ENCODE measurements around the gene MYLK4.

MYLK4 gene

DNA sequence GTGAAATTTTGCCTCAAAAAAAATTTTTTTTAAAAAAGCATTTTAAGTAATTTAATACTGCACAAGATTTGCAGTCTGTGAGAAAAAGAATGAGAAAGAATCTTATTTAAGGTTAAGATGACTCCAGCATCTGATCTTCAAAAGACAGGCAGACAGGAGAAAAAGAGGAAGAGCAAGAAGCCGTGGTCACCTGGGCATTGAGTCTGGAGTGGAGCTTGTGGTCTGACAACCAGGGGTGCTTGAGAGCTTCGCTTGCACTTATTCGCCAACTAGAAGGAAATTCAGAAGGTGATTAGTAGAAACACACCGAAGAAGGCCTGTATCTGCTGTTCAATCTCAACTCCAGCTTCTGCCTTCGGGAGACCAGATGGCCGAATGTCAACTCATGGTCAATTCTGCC lies 75.9 kb downstream of the MYLK4 start:
- DNase-seq (ENCODE audit: low spot score), result no peak
- TF ChIP-seq, protein P1, sequence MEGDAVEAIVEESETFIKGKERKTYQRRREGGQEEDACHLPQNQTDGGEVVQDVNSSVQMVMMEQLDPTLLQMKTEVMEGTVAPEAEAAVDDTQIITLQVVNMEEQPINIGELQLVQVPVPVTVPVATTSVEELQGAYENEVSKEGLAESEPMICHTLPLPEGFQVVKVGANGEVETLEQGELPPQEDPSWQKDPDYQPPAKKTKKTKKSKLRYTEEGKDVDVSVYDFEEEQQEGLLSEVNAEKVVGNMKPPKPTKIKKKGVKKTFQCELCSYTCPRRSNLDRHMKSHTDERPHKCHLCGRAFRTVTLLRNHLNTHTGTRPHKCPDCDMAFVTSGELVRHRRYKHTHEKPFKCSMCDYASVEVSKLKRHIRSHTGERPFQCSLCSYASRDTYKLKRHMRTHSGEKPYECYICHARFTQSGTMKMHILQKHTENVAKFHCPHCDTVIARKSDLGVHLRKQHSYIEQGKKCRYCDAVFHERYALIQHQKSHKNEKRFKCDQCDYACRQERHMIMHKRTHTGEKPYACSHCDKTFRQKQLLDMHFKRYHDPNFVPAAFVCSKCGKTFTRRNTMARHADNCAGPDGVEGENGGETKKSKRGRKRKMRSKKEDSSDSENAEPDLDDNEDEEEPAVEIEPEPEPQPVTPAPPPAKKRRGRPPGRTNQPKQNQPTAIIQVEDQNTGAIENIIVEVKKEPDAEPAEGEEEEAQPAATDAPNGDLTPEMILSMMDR (IDR thresholded peaks at IDR 0.05; ENCODE audit: borderline replicate concordance, control extremely low read depth, extremely low read depth, insufficient read depth, missing control alignments), result no peak
- in situ Hi-C loops (cut with MboI; ENCODE audit: low sequenced_read_pairs, unreplicated experiment), result no loop called here

DNA sequence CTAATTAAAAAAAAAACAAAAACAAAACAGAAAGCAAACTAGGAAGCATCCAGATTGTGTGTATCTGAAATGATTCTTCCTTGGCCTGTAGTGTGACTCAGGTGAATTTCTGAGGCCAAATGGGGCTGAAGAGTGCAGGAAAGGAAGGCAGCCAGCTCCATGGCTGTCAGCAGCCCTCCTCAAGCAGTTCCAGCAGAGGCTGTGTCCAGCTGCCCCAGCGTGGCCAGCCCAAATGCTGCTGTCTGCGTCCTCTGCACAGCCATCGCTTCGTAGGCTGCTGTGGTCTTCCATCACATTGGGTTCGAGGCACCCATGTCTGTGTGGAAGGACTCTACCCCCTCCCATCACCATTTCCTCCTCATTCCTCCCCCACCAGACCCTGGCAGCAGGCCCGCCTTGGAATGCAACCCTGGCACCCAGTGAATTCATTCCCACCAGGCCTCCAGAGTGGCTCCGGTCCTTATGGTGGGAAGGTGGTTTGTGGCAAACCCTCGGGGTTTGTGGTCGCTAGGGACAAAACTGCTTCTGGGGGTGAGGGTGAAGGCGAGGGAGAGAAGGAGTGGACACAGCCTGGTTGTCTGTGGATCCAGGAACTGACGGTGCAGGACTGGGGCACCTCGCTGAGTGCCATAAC lies 81.5 kb downstream of the MYLK4 start:
- DNase-seq (ENCODE audit: low spot score), result no peak
- TF ChIP-seq, protein P1 (IDR thresholded peaks at IDR 0.05; ENCODE audit: borderline replicate concordance, control extremely low read depth, extremely low read depth, insufficient read depth, missing control alignments), result no peak
- in situ Hi-C loops (cut with MboI; ENCODE audit: low sequenced_read_pairs, unreplicated experiment), result no loop called here

DNA sequence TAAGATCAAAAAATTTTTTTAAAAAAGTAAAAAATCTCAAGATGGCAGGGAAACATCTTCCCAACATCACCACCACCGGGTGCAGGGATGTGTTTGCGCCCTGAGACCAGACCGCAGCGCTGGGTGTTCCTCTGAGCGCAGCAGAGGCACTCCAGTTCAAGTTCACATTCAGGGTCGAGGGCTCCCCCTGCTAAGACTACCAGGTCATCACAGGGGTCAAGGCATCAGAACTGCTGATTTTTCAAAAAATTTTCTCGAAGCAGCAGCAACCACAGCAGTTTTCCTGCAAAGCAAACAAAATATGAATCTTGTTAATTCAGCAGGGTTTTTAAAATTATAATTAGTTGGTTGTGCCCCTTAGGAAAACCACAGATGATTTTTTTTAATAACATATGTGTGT lies 83.1 kb downstream of the MYLK4 start:
- no peak for DNase-seq (ENCODE audit: low spot score)
- TF ChIP-seq, protein P1 (IDR thresholded peaks at IDR 0.05; ENCODE audit: borderline replicate concordance, control extremely low read depth, extremely low read depth, insufficient read depth, missing control alignments), result no peak
- in situ Hi-C loops (cut with MboI; ENCODE audit: low sequenced_read_pairs, unreplicated experiment), result no loop called here

DNA sequence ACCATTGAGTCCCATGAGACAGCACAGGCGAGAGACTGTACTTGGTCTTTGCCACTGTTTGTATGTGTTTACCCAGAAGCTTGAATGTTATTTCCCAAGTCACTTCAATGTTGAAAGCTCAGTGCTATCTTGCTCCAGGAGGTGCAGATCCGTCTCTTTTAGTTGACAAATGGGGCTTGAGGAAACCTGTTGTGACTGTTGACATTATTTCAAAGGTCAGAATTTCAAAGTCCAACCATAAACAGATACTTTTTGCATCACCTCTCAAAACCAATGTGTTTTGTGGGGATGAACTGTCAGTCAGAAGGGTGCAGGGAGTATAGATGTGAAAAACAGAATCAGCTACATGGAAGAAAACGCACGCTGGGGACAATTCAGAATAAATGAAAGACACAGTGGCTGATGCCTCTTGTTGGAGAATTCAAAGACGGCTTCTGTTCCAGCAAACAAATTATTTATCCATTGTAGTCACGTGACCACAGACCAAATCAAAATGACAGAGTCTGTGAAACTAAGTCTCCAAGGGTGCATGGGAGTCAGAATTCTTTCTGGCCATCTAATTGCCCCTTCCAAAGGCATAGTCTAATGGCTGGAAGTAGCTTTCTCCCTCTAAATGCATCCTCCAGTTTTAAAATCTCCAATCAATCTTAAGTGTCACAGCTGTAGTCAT lies 83.7 kb downstream of the MYLK4 start:
- TF ChIP-seq, protein P1 (IDR thresholded peaks at IDR 0.05; ENCODE audit: borderline replicate concordance, control extremely low read depth, extremely low read depth, insufficient read depth, missing control alignments), result no peak
- DNase-seq (ENCODE audit: low spot score), result no peak
- in situ Hi-C loops (cut with MboI; ENCODE audit: low sequenced_read_pairs, unreplicated experiment), result no loop called here

DNA sequence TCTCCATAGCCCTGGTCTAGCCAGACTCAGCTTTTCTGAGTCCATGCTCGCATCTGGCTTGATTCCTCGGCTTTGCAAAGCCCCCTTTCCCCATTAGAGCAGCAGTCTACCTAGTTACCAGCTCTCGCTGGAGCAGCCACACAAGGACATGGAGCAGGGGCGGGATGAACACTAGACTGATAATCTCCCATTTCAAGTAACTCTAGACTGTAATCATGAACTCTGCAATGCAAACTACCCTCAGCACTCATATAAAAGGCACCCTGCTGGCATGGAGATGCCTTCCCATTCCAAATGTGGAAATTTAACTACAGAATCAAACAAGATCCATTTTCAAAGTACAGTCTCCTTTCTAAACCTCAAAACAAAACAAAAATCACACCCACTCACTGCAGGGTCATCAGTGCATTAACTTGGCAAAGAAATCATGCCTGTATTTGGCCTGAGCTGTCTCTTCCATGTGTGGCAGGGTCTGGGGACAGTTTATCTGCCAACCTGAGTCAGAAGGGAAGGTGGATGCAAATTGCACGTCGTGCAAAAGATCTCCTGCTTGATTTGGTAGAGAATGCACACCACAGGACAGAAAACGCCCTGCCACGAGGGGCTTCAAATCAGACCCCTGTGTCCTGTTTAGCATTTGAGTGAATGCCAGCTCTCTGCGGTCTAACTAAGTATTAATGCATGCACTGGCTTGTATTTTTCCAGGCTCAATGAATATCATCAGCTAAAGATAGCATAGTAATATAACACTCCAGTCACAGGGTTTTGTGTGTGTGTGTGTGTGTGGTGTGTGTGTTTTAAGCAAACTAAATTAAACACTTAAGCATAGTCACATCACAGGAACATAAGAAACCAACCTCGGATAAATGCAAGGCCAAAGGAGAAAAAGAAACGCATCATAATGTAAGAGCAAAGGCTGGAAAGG lies 85.3 kb downstream of the MYLK4 start:
- DNase-seq (ENCODE audit: low spot score), result no peak
- in situ Hi-C loops (cut with MboI; ENCODE audit: low sequenced_read_pairs, unreplicated experiment), result no loop called here
- TF ChIP-seq, protein P1 (IDR thresholded peaks at IDR 0.05; ENCODE audit: borderline replicate concordance, control extremely low read depth, extremely low read depth, insufficient read depth, missing control alignments), result no peak

DNA sequence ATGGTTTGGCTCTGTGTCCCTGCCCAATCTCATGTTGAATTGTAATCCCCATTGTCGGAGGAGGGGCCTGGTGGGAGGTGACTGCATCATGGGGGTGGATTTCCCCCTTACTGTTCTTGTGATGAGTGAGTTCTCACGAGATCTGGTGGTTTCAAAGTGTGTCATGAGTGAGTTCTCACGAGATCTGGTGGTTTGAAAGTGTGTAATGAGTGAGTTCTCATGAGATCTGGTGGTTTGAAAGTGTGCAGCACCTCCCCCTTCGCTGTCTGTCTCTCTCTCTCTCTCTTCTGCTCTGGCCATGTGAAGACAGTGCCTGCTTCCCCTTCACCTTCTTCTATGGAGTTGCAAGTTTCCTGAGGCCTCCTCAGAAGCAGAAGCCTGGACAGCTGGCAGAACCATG lies 87.6 kb downstream of the MYLK4 start:
- no peak for DNase-seq (ENCODE audit: low spot score)
- TF ChIP-seq, protein P1 (IDR thresholded peaks at IDR 0.05; ENCODE audit: borderline replicate concordance, control extremely low read depth, extremely low read depth, insufficient read depth, missing control alignments), result no peak
- in situ Hi-C loops (cut with MboI; ENCODE audit: low sequenced_read_pairs, unreplicated experiment), result no loop called here
